GM10266 (cell line): ENCODE measurements around the gene TBC1D10A.

Experiments
- DNase-seq: peaks from one replicate; pipeline ENCODE4 v3.0.0; 2012; ENCODE audit errors: extremely low spot score
- TF ChIP-seq, protein P1 (sequence below): IDR thresholded peaks from 2 replicates; pipeline ENCODE4 v1.5.1; 2012; ENCODE audit warnings: mild to moderate bottlenecking, low read depth; ENCODE audit not compliant: control insufficient read depth, insufficient read depth; ENCODE audit errors: missing control alignments

TBC1D10A gene

DNA sequence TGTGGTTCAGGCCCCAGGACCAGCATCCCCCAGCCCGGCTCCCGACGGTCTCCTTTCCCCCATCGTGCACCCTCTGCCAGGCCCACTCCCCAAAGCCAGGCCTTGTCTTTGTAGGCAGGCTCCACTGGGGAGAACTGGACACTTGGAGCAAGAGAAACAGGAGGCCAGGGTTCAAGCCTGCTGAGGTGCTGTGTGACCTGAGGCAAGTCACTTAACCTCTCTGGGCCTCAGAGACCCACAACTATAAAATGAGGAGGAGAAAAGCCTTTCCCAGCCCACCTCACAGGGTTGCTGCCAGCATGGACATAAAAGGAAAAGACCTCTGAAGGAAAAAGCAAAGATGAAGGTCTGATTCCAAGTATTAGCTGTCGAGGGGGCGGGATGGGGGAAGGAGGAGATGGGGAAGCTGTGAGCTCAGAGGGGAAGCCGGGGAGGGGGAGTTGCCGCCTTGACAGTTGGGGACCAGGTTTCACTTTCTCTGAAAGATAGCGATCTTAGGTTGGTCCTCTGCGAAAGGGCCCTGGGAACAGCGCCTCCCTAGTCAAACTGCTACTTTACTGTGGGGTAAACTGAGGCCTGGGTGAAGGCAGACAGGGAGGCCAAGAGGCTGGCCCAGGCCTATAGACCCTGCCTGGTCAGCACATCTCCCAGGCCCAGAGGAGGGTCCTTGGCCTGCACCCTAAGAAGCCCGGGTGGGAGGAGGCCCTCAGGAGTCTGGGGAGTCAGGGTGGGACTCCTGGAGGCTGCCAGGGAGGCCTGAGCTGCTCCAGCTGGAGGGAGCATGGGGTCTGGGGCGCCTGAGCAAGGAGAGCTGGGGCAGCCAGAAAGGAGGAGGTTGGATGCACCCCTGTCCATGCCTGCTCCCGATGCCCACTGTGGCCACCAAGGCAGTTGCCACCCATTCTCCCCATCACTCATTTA lies 59.1 kb downstream of the TBC1D10A start:
- TF ChIP-seq, protein P1, sequence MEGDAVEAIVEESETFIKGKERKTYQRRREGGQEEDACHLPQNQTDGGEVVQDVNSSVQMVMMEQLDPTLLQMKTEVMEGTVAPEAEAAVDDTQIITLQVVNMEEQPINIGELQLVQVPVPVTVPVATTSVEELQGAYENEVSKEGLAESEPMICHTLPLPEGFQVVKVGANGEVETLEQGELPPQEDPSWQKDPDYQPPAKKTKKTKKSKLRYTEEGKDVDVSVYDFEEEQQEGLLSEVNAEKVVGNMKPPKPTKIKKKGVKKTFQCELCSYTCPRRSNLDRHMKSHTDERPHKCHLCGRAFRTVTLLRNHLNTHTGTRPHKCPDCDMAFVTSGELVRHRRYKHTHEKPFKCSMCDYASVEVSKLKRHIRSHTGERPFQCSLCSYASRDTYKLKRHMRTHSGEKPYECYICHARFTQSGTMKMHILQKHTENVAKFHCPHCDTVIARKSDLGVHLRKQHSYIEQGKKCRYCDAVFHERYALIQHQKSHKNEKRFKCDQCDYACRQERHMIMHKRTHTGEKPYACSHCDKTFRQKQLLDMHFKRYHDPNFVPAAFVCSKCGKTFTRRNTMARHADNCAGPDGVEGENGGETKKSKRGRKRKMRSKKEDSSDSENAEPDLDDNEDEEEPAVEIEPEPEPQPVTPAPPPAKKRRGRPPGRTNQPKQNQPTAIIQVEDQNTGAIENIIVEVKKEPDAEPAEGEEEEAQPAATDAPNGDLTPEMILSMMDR: peak; percentile 7
- DNase-seq: no peak

DNA sequence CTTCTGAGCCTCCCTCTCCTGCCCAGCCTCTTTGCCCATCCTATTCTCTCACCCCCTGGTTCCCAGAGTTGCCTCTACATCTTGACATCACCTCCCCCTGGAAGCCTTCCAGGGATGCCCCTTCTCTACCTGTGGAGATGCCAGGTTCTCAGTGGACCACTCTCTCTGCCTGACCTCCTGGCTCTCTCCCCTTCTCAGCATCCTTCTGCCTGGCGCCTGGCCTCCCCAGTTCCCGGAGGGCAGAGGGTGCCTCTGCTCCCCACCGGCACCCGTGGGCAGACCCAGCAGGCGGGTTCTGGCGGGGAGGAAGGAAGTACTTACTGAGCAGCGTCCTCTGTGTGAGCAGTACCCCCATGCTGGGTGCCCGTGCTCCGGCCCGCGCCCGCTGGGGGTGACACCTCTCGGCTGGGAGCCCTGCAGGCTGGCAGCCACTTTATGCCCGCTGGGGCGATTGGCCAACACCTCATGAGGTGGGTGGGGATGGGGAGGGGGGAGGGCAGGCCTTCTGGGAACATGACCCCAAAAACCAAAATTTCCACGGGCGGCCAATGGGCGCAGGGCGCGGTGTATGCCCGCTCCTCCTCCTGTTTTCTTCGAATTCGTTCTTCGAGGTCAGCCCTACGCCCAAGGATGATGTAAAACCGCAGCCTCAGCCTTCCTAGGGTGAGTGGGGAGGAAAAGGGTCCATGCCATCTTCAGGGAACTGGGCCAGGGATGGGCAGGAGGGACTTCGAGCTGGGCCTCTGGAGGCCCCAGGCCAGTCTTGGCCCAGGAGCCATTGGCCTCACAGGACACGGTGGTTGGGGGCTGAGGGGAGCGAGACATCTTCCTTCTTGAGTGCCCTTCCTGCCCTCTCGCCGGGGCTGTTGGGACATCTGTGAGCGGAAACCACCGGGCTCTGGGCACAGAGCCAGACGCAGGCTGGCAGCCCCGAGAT lies 60.0 kb downstream of the TBC1D10A start, which contains the start of gene OSM:
TSS of gene OSM (minus strand) at position 407 of the 937 bp plus-strand sequence. CDS start at position 355, 52 bp downstream.
- DNase-seq: no peak
- TF ChIP-seq, protein P1: no peak

DNA sequence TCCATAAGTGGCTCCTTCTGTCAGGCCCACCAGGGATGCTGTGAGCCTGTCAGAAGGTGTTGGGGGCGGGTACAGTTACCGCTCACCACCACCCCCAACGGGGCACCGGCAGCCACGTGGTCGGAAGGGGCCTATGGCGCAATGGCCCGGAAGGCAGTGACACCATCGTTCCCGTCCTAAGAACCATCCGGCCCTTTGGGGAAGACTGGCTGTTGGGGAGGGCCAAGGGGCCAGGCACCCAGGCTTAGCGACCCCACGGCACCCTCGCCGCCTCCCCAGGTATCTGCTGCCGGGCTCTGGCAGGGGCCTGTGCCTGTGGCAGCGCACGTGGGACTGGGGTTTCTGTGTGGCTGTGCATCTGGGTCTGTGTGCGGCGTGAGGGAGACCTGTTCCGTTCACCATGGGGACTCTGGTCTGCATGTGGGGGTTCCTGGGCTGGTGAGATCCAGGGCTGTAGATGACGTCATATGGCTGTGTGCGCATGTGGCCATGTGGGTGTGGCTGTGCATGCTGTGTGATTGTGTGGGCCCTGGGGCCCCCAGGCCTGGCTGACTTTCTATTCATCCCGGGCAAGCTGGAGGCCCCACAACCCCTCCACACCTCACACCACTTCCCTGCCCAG lies 60.8 kb downstream of the TBC1D10A start:
- DNase-seq: peak; percentile 86

DNA sequence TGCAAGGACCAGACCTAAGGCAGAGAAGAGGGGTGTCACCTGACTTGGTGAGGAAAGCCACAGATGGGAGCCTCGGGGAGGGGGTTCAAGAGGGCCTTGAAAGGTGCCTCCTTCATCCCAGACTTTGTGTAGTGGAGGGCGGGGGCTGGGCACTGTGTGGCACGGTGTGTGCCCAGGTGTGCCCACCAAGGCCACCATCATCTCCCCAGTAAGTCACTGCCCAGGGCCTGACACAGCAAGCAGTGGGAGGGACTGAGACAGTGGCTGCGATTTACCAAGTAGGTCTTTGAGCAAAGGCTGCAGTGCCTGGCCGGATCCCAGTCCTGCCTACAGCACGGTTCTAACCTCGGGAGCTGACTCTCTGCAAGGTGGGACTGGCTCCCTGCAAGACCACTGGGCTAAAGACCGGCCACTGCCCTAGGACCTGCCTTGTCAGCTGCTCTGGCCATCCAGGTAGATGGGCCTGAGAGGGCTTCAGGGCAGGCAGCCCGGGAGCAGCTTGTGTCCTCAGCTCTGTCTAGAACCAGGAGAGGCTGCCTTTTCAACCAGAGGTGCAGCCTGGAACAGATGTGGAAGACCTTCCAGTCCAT lies 61.5 kb downstream of the TBC1D10A start:
- TF ChIP-seq, protein P1: no peak
- no peak for DNase-seq

More for the DNA sequence above, 60.8 kb downstream of the TBC1D10A start:
- TF ChIP-seq, protein P1: no peak

DNA sequence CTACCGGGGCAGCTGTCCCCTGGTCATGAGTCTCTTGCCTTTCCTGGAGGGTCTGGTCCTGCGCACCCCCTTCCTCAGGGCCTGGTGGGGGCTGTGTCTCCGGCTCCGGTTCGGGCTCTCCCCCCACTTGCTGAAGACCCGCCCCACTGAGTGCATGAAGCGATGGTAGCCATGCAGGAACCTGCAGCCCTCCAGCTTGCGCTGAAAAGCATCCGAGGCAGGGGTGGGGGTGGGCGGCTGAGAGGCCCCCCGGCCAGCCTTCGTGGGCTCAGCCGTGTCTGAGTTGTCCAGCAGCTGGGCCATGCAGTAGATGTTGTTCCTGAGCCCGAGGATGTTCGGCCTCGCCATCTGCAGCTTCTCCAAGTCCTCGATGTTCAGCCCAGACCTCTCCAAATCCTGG lies 62.9 kb downstream of the TBC1D10A start:
- TF ChIP-seq, protein P1: no peak
- DNase-seq: no peak

DNA sequence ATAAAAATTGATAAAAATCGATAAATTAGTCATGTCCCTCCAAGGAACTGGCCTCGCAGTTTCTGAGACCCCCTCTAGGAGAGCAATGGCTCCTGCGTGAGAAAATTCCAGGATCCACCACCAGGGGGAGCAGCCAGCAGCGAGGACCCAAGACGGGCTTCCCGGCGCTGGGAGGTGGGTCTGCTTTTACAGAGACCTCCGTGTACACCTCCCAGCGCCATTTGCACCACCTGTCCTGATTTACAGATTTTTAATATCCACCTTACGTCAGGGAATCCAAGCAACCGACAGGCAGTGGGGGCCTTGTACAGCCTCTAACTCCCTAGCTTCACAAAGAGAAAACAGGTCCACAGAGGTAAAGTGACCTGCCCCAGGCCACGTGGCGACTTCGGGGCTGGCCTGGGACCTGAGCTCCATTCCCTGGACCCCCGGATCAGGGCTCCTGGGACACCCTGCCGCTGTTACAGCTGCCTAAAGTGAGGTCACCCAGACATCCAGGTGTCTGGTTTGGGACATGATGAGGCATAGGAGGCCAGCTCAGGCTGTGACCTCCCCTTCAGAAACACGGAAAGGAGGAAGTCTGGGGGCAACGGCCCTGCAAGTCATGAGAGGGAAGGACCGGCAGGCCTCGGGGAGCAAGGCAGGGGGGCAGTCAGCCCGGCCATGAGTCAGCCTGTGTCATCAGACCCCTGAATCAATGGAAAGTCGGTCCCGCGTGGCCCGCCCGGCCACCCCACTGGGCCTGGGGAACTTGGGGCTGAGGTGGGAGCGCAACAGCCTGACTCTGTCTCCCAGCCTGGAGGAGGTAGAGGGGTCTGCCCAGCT lies 63.6 kb downstream of the TBC1D10A start:
- TF ChIP-seq, protein P1: peak; percentile 92
- DNase-seq: peak; percentile 77
